IMR-90 (cell line): ENCODE measurements around the gene RANGRF. TPM values are rescaled to one million over a fixed set of nuclear protein-coding genes. Genes with fewer than 3 reads are reported as not detected.

ENCODE experiments used
- ATAC-seq: fragments of 200-7000 bp; cut with Tn5 transposase; 2 replicates; pipeline ENCODE4 v1.9.1; 2020; ENCODE audit warnings: low read depth, mild to moderate bottlenecking, moderate library complexity
- BruUV-seq: library from RNA; stranded (reverse); fragments of 400-500 nt; replicated peaks from 2 replicates; lab custom pipeline; 2021; lab: Mats Ljungman, UMichigan
- CTCF ChIA-PET: fragments of 300-600 bp; formaldehyde crosslinking; extraction: SDS; loops from one replicate; lab custom pipeline; 2021; ENCODE audit warnings: antibody characterized with exemption; lab: Yijun Ruan, JAX
- POLR2A ChIA-PET: fragments of 300-600 bp; sonication (Branson Sonifier 250); formaldehyde crosslinking; loops from one replicate; lab custom pipeline; 2022; ENCODE audit warnings: antibody characterized with exemption; ENCODE audit not compliant: unreplicated experiment; lab: Charles Lee
- DNase-seq: peaks from one replicate; pipeline ENCODE4 v3.0.0; 2013
- H2AFZ ChIP-seq: replicated peaks from 2 replicates; pipeline ENCODE3; 2013; ENCODE audit warnings: low read length, mild to moderate bottlenecking; ENCODE audit not compliant: poor library complexity
- H2AK5ac ChIP-seq: 2 replicates; pipeline ENCODE4 v1.6.1; 2013; ENCODE audit warnings: low read depth, low read length, inconsistent platforms
- H2AK9ac ChIP-seq: replicated peaks from 2 replicates; pipeline ENCODE3; 2013; ENCODE audit warnings: mild to moderate bottlenecking, low read depth, low read length, moderate library complexity; ENCODE audit not compliant: poor library complexity
- H2BK120ac ChIP-seq: 2 replicates; pipeline ENCODE4 v1.6.1; 2013; ENCODE audit warnings: low read depth, low read length, inconsistent platforms
- H2BK15ac ChIP-seq: 3 replicates; pipeline ENCODE4 v1.6.1; 2013; ENCODE audit warnings: low read depth, low read length, inconsistent platforms
- H2BK20ac ChIP-seq: 2 replicates; pipeline ENCODE4 v1.6.1; 2013; ENCODE audit warnings: low read depth, mild to moderate bottlenecking, inconsistent platforms, low read length, moderate library complexity
- H2BK5ac ChIP-seq: 2 replicates; pipeline ENCODE4 v1.6.1; 2013; ENCODE audit warnings: mild to moderate bottlenecking, low read depth, low read length, inconsistent platforms; ENCODE audit not compliant: poor library complexity, severe bottlenecking
- H3K14ac ChIP-seq: replicated peaks from 2 replicates; pipeline ENCODE4 v1.6.1; 2013; ENCODE audit warnings: low read depth, low read length, inconsistent platforms
- H3K18ac ChIP-seq: 2 replicates; pipeline ENCODE4 v1.6.1; 2013; ENCODE audit warnings: low read depth, low read length, control low read depth
- H3K23ac ChIP-seq: 2 replicates; pipeline ENCODE4 v1.6.1; 2013; ENCODE audit warnings: low read depth, low read length, inconsistent platforms
- H3K27ac ChIP-seq: 2 replicates; pipeline ENCODE4 v1.5.1; 2013; ENCODE audit warnings: mild to moderate bottlenecking, control low read depth, low read length; ENCODE audit not compliant: insufficient read depth
- H3K27me3 ChIP-seq: 2 replicates; pipeline ENCODE4 v1.6.1; 2013; ENCODE audit warnings: low read length; ENCODE audit not compliant: control insufficient read depth, insufficient read depth
- H3K36me3 ChIP-seq: 2 replicates; pipeline ENCODE4 v1.6.1; 2013; ENCODE audit warnings: low read length, mixed read lengths; ENCODE audit not compliant: control insufficient read depth, insufficient read depth
- H3K4ac ChIP-seq: 2 replicates; pipeline ENCODE4 v1.6.1; 2013; ENCODE audit warnings: low read depth, low read length, inconsistent platforms
- H3K4me1 ChIP-seq: 2 replicates; pipeline ENCODE4 v1.6.1; 2013; ENCODE audit warnings: low read length, mixed read lengths; ENCODE audit not compliant: control insufficient read depth, insufficient read depth
- H3K4me2 ChIP-seq: 2 replicates; pipeline ENCODE4 v1.6.1; 2013; ENCODE audit warnings: low read depth, mild to moderate bottlenecking, control low read depth, low read length, moderate library complexity
- H3K4me3 ChIP-seq: 2 replicates; pipeline ENCODE4 v1.5.1; 2013; ENCODE audit warnings: low read depth, mild to moderate bottlenecking, control low read depth, low read length, moderate library complexity; ENCODE audit not compliant: insufficient read depth
- H3K56ac ChIP-seq: 2 replicates; pipeline ENCODE4 v1.6.1; 2013; ENCODE audit warnings: low read length, inconsistent platforms; ENCODE audit not compliant: insufficient read depth; ENCODE audit errors: extremely low read depth
- H3K79me1 ChIP-seq, 2 experiments: 2 replicates each; pipeline ENCODE4 v1.6.1; 2013; ENCODE audit warnings: low read length in 2 of 2, inconsistent platforms in 1 of 2, low read depth in 1 of 2
- H3K9ac ChIP-seq: 2 replicates; pipeline ENCODE4 v1.6.1; 2013; ENCODE audit warnings: low read depth, low read length, control low read depth
- H3K9me1 ChIP-seq: 2 replicates; pipeline ENCODE4 v1.6.1; 2013; ENCODE audit warnings: low read length, inconsistent platforms; ENCODE audit not compliant: insufficient read depth
- H3K9me3 ChIP-seq: 2 replicates; pipeline ENCODE4 v1.6.1; 2013; ENCODE audit warnings: low read length; ENCODE audit not compliant: control insufficient read depth, insufficient read depth
- H4K20me1 ChIP-seq: 2 replicates; pipeline ENCODE4 v1.6.1; 2013; ENCODE audit warnings: low read length, inconsistent platforms; ENCODE audit not compliant: insufficient read depth
- H4K5ac ChIP-seq: 2 replicates; pipeline ENCODE4 v1.6.1; 2013; ENCODE audit warnings: mild to moderate bottlenecking, low read depth, low read length, control low read depth
- H4K8ac ChIP-seq, 2 experiments: 2 replicates each; pipeline ENCODE4 v1.6.1; 2013; ENCODE audit warnings: low read depth in 2 of 2, low read length in 2 of 2, control low read depth in 1 of 2, inconsistent platforms in 1 of 2
- H4K91ac ChIP-seq: 2 replicates; pipeline ENCODE4 v1.6.1; 2013; ENCODE audit warnings: low read depth, low read length, inconsistent platforms; ENCODE audit not compliant: insufficient read depth
- MAZ ChIP-seq: IDR thresholded peaks from 2 replicates; pipeline ENCODE4 v1.6.1; 2012; ENCODE audit warnings: low read depth, mild to moderate bottlenecking, low read length, improper control_type of control experiment, moderate library complexity, borderline replicate concordance
- POLR2A ChIP-seq: IDR thresholded peaks from 2 replicates; pipeline ENCODE4 v1.6.1; 2012; ENCODE audit warnings: mild to moderate bottlenecking, low read depth, low read length
- SMC3 ChIP-seq: fragments of 150-350 bp; IDR thresholded peaks from 2 replicates; pipeline ENCODE4 v1.6.1; 2016; ENCODE audit warnings: low read depth, mild to moderate bottlenecking, antibody characterized with exemption, low read length, moderate library complexity
- WGBS, 2 experiments: methylation state at CpG; one replicate each; pipeline versions ENCODE4 v1.1.5 to v1.1.7; 2013; ENCODE audit warnings: missing lambda C conversion rate in 2 of 2; ENCODE audit not compliant: insufficient read length in 1 of 2; ENCODE audit errors: extremely low coverage in 2 of 2; 5-methylcytosine and 5-hydroxymethylcytosine counted together
- dilution Hi-C: fragments of 300-500 bp; cut with HindIII; formaldehyde crosslinking; loops from one replicate; pipeline ENCODE4 v1.14.3; 2018; ENCODE audit warnings: low sequenced_read_pairs; ENCODE audit not compliant: unreplicated experiment
- in situ Hi-C: fragments of 300-500 bp; cut with MboI; formaldehyde crosslinking; loops from 3 replicates; pipeline ENCODE4 v1.14.3; 2019; ENCODE audit warnings: low sequenced_read_pairs, inconsistent platforms, mixed read lengths
- intact Hi-C: fragments of 100-400 bp; cut with micrococcal nuclease; formaldehyde crosslinking; loops from 2 replicates; pipeline ENCODE4 v1.10.0; 2022
- polyA plus RNA-seq, 3 experiments: library from polyadenylated mRNA; depleted of rRNA; stranded (reverse); fragments of >200 nt; gene quantifications; 2 replicates each; pipeline ENCODE4 v1.2.3, GENCODE V29; 2012; ENCODE audit warnings: low replicate concordance in 1 of 3
- total RNA-seq: library from RNA; depleted of rRNA; stranded (reverse); fragments of >200 nt; gene quantifications from 2 replicates; pipeline ENCODE4 v1.2.3, GENCODE V29; 2012
- TF ChIP-seq, protein P1 (sequence below): fragments of 150-350 bp; IDR thresholded peaks from 2 replicates; pipeline ENCODE4 v1.6.1; 2017; ENCODE audit warnings: mild to moderate bottlenecking, antibody characterized with exemption, low read length, low read depth

The RANGRF gene
- total and polyA plus RNA-seq, 2 of the 4 experiments (the other 2 are of a cell fraction), result 19.5 to 36.6 TPM

DNA sequence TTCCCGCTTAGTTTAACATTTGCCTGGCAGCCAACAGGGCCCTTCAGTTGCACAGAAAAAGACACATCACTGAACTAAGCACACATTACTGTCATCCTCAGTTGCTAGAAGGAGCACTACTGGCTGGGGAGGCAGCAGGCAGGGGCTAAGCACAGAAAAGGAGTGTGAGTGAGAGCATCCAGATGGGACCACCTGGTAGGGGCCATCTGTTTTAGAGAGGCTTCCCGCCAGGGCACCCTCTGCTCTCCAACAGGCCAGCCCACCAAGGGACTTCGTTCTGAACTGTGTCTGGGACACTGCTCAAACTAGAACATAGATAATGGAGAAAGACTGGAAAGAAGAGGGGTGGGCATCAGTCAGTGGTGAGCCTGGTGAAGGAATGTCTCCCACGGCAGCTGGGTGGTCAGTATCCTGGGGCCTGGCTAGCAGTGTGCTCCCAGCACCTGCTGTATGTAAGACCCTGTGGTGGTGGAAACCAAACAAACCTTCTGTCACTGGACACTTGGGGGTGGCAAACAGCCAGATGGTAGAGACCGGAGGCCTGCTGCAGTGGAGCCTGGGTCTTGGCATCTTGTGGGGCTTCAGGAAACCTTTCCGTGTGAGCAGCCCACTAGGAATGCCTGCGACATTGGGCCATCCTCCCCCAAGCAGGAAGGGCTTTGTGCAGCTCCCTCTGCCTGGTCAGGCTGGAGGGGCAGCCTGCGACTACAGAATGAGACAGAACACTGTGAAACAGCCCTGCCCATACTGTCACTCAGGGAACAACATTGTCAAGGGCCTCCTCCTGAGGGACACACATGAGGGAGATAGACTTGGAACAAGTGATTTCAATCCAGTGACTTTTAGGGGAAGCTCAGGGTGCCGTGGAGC, 12.8 kb upstream of the RANGRF start:
- Histone ChIP-seq H2AK9ac (no peak overlapping the region), H2BK120ac (no peak overlapping the region), H3K79me1 (peaks cover 0 to 4% of the 10 kb centered on the region in 2 experiments; a peak in 1 of 4 replicates), H3K9me3 (no peaks in the 10 kb centered on the region), H4K5ac (no peak overlapping the region), H2AK5ac (peak overlapping the region; percentile 48; the same call in 1 of the 2 replicates), H3K56ac (no peak overlapping the region), H3K36me3 (no peaks in the 10 kb centered on the region), H3K27ac (no peak overlapping the region), H3K23ac (no peak overlapping the region), H4K8ac (no peak overlapping the region), H3K14ac (no peak overlapping the region), H3K27me3 (no peaks in the 10 kb centered on the region), H2BK15ac (no peak overlapping the region), H3K4me1 (no peaks in the 10 kb centered on the region; the same call in 1 of the 2 replicates), H3K18ac (no peak overlapping the region), H3K4ac (no peak overlapping the region), H4K20me1 (no peaks in the 10 kb centered on the region), H3K9me1 (peaks cover 3% of the 10 kb centered on the region; the same call in 1 of the 2 replicates), H2BK5ac (no peak overlapping the region), H3K4me3 (no peak overlapping the region), H3K9ac (no peak overlapping the region), H3K4me2 (no peak overlapping the region), H4K91ac (no peak overlapping the region), H2BK20ac (no peak overlapping the region), H2AFZ (peak overlapping the region; percentile 33)
- POLR2A ChIA-PET, result no interaction called here
- 48% methylated on average over 3 of the region's 9 CpGs; no CpG with 5 or more reads in 1 of the 2 experiments for WGBS, 2 experiments
- intact Hi-C loops (no loop called here), dilution Hi-C loops (no loop called here), in situ Hi-C loops (no loop called here)
- no TSS peak for BruUV-seq
- TF ChIP-seq POLR2A (no peak), SMC3 (no peak), MAZ (no peak)
- TF ChIP-seq, protein P1, sequence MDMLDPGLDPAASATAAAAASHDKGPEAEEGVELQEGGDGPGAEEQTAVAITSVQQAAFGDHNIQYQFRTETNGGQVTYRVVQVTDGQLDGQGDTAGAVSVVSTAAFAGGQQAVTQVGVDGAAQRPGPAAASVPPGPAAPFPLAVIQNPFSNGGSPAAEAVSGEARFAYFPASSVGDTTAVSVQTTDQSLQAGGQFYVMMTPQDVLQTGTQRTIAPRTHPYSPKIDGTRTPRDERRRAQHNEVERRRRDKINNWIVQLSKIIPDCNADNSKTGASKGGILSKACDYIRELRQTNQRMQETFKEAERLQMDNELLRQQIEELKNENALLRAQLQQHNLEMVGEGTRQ, result no peak
- CTCF ChIA-PET, result no interaction called here
- ATAC-seq, result peak; percentile 51
- peak; percentile 34 for DNase-seq
